ENCODE results near the gene EHD3. TPM values are rescaled to one million over a fixed set of nuclear protein-coding genes. Genes with fewer than 3 reads are reported as not detected.

EHD3 gene
- total and polyA plus RNA-seq, 4 donors = 7.2 to 20.2 (median 13.2) TPM

DNA sequence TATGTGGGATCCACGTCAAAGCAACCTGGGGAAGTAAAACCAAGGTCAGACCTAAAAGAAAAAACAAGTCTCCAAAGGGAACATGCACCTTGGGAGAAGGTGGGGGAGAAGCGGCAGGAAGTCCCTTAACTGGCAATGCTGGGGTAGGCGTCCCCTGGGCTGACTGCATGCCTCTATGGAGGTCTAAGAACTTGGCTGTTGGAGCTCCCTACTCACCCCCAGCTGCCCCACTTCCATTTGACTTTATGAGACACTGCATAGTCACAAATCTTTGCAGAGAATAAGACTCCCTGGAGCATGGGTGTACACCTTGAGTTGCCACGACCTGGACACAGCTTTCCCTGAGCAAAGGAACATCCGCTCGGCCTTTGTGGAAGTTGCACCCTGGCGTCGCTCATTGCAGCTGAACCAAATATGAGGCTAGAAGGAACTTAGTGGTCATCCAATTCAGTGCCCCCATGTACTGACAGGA is 19.5 kb upstream of the EHD3 start:
- no peaks in the 10 kb centered on the region for H3K9me3 ChIP-seq (ENCODE audit: control insufficient read depth in 4 of 4, low read length in 3 of 4)
- no peak overlapping the region for H3K9ac ChIP-seq (ENCODE audit: low read depth in 1 of 2, low read length in 2 of 2)
- H3K27ac ChIP-seq (ENCODE audit: low read depth in 1 of 2, low read length in 2 of 2) = no peak overlapping the region
- 91% methylated on average over 8 of the region's 8 CpGs for WGBS
- H3K4me3 ChIP-seq (ENCODE audit: low read depth in 1 of 3, low read length in 3 of 3) = no peak overlapping the region
- TF ChIP-seq, protein P1, sequence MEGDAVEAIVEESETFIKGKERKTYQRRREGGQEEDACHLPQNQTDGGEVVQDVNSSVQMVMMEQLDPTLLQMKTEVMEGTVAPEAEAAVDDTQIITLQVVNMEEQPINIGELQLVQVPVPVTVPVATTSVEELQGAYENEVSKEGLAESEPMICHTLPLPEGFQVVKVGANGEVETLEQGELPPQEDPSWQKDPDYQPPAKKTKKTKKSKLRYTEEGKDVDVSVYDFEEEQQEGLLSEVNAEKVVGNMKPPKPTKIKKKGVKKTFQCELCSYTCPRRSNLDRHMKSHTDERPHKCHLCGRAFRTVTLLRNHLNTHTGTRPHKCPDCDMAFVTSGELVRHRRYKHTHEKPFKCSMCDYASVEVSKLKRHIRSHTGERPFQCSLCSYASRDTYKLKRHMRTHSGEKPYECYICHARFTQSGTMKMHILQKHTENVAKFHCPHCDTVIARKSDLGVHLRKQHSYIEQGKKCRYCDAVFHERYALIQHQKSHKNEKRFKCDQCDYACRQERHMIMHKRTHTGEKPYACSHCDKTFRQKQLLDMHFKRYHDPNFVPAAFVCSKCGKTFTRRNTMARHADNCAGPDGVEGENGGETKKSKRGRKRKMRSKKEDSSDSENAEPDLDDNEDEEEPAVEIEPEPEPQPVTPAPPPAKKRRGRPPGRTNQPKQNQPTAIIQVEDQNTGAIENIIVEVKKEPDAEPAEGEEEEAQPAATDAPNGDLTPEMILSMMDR (IDR thresholded peaks at IDR 0.05; ENCODE audit: low read depth, low read length, missing input control) = no peak
- TF ChIP-seq, protein P2, sequence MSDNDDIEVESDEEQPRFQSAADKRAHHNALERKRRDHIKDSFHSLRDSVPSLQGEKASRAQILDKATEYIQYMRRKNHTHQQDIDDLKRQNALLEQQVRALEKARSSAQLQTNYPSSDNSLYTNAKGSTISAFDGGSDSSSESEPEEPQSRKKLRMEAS (IDR thresholded peaks at IDR 0.05) = no peak
- TF ChIP-seq, protein P3, sequence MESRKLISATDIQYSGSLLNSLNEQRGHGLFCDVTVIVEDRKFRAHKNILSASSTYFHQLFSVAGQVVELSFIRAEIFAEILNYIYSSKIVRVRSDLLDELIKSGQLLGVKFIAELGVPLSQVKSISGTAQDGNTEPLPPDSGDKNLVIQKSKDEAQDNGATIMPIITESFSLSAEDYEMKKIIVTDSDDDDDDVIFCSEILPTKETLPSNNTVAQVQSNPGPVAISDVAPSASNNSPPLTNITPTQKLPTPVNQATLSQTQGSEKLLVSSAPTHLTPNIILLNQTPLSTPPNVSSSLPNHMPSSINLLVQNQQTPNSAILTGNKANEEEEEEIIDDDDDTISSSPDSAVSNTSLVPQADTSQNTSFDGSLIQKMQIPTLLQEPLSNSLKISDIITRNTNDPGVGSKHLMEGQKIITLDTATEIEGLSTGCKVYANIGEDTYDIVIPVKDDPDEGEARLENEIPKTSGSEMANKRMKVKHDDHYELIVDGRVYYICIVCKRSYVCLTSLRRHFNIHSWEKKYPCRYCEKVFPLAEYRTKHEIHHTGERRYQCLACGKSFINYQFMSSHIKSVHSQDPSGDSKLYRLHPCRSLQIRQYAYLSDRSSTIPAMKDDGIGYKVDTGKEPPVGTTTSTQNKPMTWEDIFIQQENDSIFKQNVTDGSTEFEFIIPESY (IDR thresholded peaks at IDR 0.05) = no peak
- no peak for TF ChIP-seq FOXA2 (IDR thresholded peaks at IDR 0.05)
- TF ChIP-seq NR2F2 (IDR thresholded peaks at IDR 0.05) = no peak
- no peak for TF ChIP-seq RAD21 (IDR thresholded peaks at IDR 0.05)
- no peak for TF ChIP-seq HNF4G (IDR thresholded peaks at IDR 0.05)
- DNase-seq (ENCODE audit: low spot score) = no peak
- H3K36me3 ChIP-seq (ENCODE audit: control insufficient read depth in 4 of 4, insufficient read depth in 3 of 4, low read depth in 1 of 4, low read length in 3 of 4) = no peaks in the 10 kb centered on the region
- H3K4me1 ChIP-seq (ENCODE audit: control insufficient read depth in 4 of 4, insufficient read depth in 4 of 4, low read length in 3 of 4) = no peaks in the 10 kb centered on the region
- peaks cover 0 to 3% (median 0%) of the 10 kb centered on the region in 4 donors for H3K27me3 ChIP-seq (ENCODE audit: control insufficient read depth in 4 of 4, insufficient read depth in 4 of 4, low read length in 3 of 4)

DNA sequence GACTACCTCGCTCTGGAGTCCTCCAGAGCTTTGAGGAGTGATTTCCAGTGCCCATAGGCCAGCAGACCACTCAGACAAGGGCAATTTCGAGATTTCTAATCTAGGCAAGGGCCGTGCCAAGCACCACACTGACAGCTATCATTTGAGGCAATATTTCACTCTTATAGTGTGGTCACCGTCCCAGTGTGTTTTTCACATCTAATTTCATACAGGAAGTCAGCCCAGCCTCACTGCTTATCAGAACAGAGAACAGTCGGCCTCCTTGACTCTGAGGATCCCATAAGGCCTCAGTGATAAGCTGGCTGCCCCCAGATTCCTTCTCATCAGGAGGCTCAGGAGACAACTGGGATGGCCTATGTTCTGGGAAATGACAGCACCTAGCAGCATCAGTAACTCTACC is 17.2 kb upstream of the EHD3 start:
- 64% methylated on average over 5 of the region's 5 CpGs for WGBS

More for the DNA sequence above, 17.2 kb upstream of the EHD3 start:
- Histone ChIP-seq H3K36me3 (ENCODE audit: control insufficient read depth in 4 of 4, insufficient read depth in 3 of 4, low read depth in 1 of 4, low read length in 3 of 4) (no peaks in the 10 kb centered on the region), H3K27me3 (ENCODE audit: control insufficient read depth in 4 of 4, insufficient read depth in 4 of 4, low read length in 3 of 4) (peaks cover 0 to 3% (median 0%) of the 10 kb centered on the region in 4 donors), H3K4me1 (ENCODE audit: control insufficient read depth in 4 of 4, insufficient read depth in 4 of 4, low read length in 3 of 4) (no peaks in the 10 kb centered on the region), H3K9ac (ENCODE audit: low read depth in 1 of 2, low read length in 2 of 2) (no peak overlapping the region), H3K27ac (ENCODE audit: low read depth in 1 of 2, low read length in 2 of 2) (no peak overlapping the region), H3K9me3 (ENCODE audit: control insufficient read depth in 4 of 4, low read length in 3 of 4) (no peaks in the 10 kb centered on the region), H3K4me3 (ENCODE audit: low read depth in 1 of 3, low read length in 3 of 3) (no peak overlapping the region)
- no peak for DNase-seq (ENCODE audit: low spot score)
- TF ChIP-seq HNF4G (IDR thresholded peaks at IDR 0.05) (no peak), RAD21 (IDR thresholded peaks at IDR 0.05) (no peak), FOXA2 (IDR thresholded peaks at IDR 0.05) (no peak), HNF4A (conservative IDR thresholded peaks at IDR 0.05) (no peak), TAF1 (conservative IDR thresholded peaks at IDR 0.05) (no peak), EGR1 (IDR thresholded peaks at IDR 0.05; ENCODE audit: low read depth in 2 of 2) (no peak), NR2F2 (IDR thresholded peaks at IDR 0.05) (no peak), JUND (IDR thresholded peaks at IDR 0.05) (no peak), GABPA (IDR thresholded peaks at IDR 0.05 in 1 of 2, conservative IDR thresholded peaks at IDR 0.05 in 1 of 2) (no peak), SP1 (IDR thresholded peaks at IDR 0.05) (no peak), FOXA1 (IDR thresholded peaks at IDR 0.05) (no peak), YY1 (IDR thresholded peaks at IDR 0.05) (no peak), RXRA (IDR thresholded peaks at IDR 0.05) (no peak)
- TF ChIP-seq, protein P4, sequence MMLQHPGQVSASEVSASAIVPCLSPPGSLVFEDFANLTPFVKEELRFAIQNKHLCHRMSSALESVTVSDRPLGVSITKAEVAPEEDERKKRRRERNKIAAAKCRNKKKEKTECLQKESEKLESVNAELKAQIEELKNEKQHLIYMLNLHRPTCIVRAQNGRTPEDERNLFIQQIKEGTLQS (IDR thresholded peaks at IDR 0.05) = no peak
- TF ChIP-seq, protein P5, sequence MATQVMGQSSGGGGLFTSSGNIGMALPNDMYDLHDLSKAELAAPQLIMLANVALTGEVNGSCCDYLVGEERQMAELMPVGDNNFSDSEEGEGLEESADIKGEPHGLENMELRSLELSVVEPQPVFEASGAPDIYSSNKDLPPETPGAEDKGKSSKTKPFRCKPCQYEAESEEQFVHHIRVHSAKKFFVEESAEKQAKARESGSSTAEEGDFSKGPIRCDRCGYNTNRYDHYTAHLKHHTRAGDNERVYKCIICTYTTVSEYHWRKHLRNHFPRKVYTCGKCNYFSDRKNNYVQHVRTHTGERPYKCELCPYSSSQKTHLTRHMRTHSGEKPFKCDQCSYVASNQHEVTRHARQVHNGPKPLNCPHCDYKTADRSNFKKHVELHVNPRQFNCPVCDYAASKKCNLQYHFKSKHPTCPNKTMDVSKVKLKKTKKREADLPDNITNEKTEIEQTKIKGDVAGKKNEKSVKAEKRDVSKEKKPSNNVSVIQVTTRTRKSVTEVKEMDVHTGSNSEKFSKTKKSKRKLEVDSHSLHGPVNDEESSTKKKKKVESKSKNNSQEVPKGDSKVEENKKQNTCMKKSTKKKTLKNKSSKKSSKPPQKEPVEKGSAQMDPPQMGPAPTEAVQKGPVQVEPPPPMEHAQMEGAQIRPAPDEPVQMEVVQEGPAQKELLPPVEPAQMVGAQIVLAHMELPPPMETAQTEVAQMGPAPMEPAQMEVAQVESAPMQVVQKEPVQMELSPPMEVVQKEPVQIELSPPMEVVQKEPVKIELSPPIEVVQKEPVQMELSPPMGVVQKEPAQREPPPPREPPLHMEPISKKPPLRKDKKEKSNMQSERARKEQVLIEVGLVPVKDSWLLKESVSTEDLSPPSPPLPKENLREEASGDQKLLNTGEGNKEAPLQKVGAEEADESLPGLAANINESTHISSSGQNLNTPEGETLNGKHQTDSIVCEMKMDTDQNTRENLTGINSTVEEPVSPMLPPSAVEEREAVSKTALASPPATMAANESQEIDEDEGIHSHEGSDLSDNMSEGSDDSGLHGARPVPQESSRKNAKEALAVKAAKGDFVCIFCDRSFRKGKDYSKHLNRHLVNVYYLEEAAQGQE (IDR thresholded peaks at IDR 0.05) = no peak
- TF ChIP-seq, protein P3 (IDR thresholded peaks at IDR 0.05) = no peak
